NCI-H1417 treated with DMSO at 0.1 percent for 48 hours (cell line): ENCODE data around the gene PSMC3IP.

Experiments used
- DNase-seq: peaks from one replicate; lab custom pipeline; 2025; lab: John Stamatoyannopoulos, UW

The PSMC3IP gene

GRCh38 chr17:42537826-42538451 is 39.6 kb downstream of the PSMC3IP start:
- DNase-seq = no peak

- no peak for DNase-seq
Observed at GRCh38 chr17:42537156-42537805, 40.2 kb downstream of the PSMC3IP start.

GRCh38 chr17:42536372-42537155 is 41.0 kb downstream of the PSMC3IP start:
- no peak for DNase-seq

- DNase-seq = peak; percentile 25
Observed at GRCh38 chr17:42536048-42536371, 41.5 kb downstream of the PSMC3IP start, which contains the start of gene NAGLU. TSS of gene NAGLU (plus strand) at chr17:42536241. CDS start at chr17:42536273, 32 bp downstream.

- DNase-seq = no peak
Observed at GRCh38 chr17:42535155-42536047, 42.1 kb downstream of the PSMC3IP start.

- DNase-seq = no peak
Observed at GRCh38 chr17:42531455-42532354, 45.8 kb downstream of the PSMC3IP start.

GRCh38 chr17:42530952-42531454 is 46.5 kb downstream of the PSMC3IP start:
- DNase-seq = no peak

GRCh38 chr17:42529061-42529460 is 48.5 kb downstream of the PSMC3IP start:
- no peak for DNase-seq

- DNase-seq = no peak
Observed at GRCh38 chr17:42527932-42528331, 49.6 kb downstream of the PSMC3IP start.

- no peak for DNase-seq
Observed at GRCh38 chr17:42526031-42526444, 51.5 kb downstream of the PSMC3IP start.

- no peak for DNase-seq
Observed at GRCh38 chr17:42525221-42525620, 52.3 kb downstream of the PSMC3IP start.

GRCh38 chr17:42522798-42523278 is 54.7 kb downstream of the PSMC3IP start:
- DNase-seq = no peak
